ENCODE results near the gene COL4A6. TPM values are rescaled to one million over a fixed set of nuclear protein-coding genes. Genes with fewer than 3 reads are reported as not detected.

Gene COL4A6
- polyA plus RNA-seq, 3 donors, result not detected

GRCh38 chrX:108216919-108217571 lies 221.2 kb downstream of the COL4A6 start:
- no peak overlapping the region for H3K4me2 ChIP-seq (replicated peaks; ENCODE audit: extremely low read depth, low read length, poor library complexity, severe bottlenecking)
- no peak overlapping the region for H3K4me3 ChIP-seq (replicated peaks in 1 of 3; ENCODE audit: low read depth in 2 of 3, low read length in 3 of 3)
- H4K20me1 ChIP-seq (ENCODE audit: insufficient read depth, low read length), result no peaks in the 10 kb centered on the region
- no peak for DNase-seq
- H3K79me2 ChIP-seq (ENCODE audit: insufficient read depth, low read length), result no peaks in the 10 kb centered on the region
- H3K9me3 ChIP-seq (replicated peaks in 1 of 2; ENCODE audit: control insufficient read depth in 1 of 2, insufficient read depth in 1 of 2, low read length in 2 of 2), result no peaks in the 10 kb centered on the region
- Mint-ChIP-seq H3K4me3 (no peak overlapping the region), H3K27ac (no peak overlapping the region), H3K4me1 (no peaks in the 10 kb centered on the region), H3K36me3 (no peaks in the 10 kb centered on the region), H3K27me3 (ENCODE audit: low read depth in 3 of 3) (peaks cover 0 to 12% (median 0%) of the 10 kb centered on the region in 3 donors), H3K9me3 (no peaks in the 10 kb centered on the region)
- H3K4me1 ChIP-seq (ENCODE audit: control insufficient read depth in 1 of 2, insufficient read depth in 2 of 2, low read length in 2 of 2), result no peaks in the 10 kb centered on the region
- H2AFZ ChIP-seq (ENCODE audit: insufficient read depth, low read depth, low read length, poor library complexity, severe bottlenecking), result no peak overlapping the region
- intact Hi-C loops (cut with micrococcal nuclease), result no loop called here
- WGBS (ENCODE audit: insufficient coverage), result no CpG with 5 or more reads among the region's 3 CpGs
- no peak for TF ChIP-seq CTCF (IDR thresholded peaks at IDR 0.05)
- peaks cover 0 to 3% of the 10 kb centered on the region in 2 donors for H3K27me3 ChIP-seq (ENCODE audit: control insufficient read depth in 2 of 2, insufficient read depth in 2 of 2, low read length in 2 of 2)
- no peak overlapping the region for H3K9ac ChIP-seq (ENCODE audit: insufficient read depth, low read length, poor library complexity, severe bottlenecking)
- H3K36me3 ChIP-seq (replicated peaks in 1 of 2; ENCODE audit: control insufficient read depth in 1 of 2, insufficient read depth in 2 of 2, low read length in 2 of 2), result no peaks in the 10 kb centered on the region
- no peak overlapping the region for H3K27ac ChIP-seq (ENCODE audit: low read depth in 1 of 2, low read length in 2 of 2)

- Mint-ChIP-seq H3K27me3 (ENCODE audit: low read depth in 3 of 3) (peaks cover 0 to 12% (median 0%) of the 10 kb centered on the region in 3 donors), H3K4me3 (no peak overlapping the region), H3K9me3 (no peaks in the 10 kb centered on the region), H3K36me3 (no peaks in the 10 kb centered on the region), H3K27ac (no peak overlapping the region), H3K4me1 (no peaks in the 10 kb centered on the region)
- Histone ChIP-seq H3K4me3 (replicated peaks in 1 of 3; ENCODE audit: low read depth in 2 of 3, low read length in 3 of 3) (no peak overlapping the region), H3K27me3 (ENCODE audit: control insufficient read depth in 2 of 2, insufficient read depth in 2 of 2, low read length in 2 of 2) (peaks cover 0 to 5% of the 10 kb centered on the region in 2 donors), H4K20me1 (ENCODE audit: insufficient read depth, low read length) (no peaks in the 10 kb centered on the region), H3K27ac (ENCODE audit: low read depth in 1 of 2, low read length in 2 of 2) (no peak overlapping the region), H3K9ac (ENCODE audit: insufficient read depth, low read length, poor library complexity, severe bottlenecking) (no peak overlapping the region), H2AFZ (ENCODE audit: insufficient read depth, low read depth, low read length, poor library complexity, severe bottlenecking) (no peak overlapping the region), H3K4me1 (ENCODE audit: control insufficient read depth in 1 of 2, insufficient read depth in 2 of 2, low read length in 2 of 2) (no peaks in the 10 kb centered on the region), H3K36me3 (replicated peaks in 1 of 2; ENCODE audit: control insufficient read depth in 1 of 2, insufficient read depth in 2 of 2, low read length in 2 of 2) (no peaks in the 10 kb centered on the region), H3K79me2 (ENCODE audit: insufficient read depth, low read length) (no peaks in the 10 kb centered on the region), H3K9me3 (replicated peaks in 1 of 2; ENCODE audit: control insufficient read depth in 1 of 2, insufficient read depth in 1 of 2, low read length in 2 of 2) (no peaks in the 10 kb centered on the region), H3K4me2 (replicated peaks; ENCODE audit: extremely low read depth, low read length, poor library complexity, severe bottlenecking) (no peak overlapping the region)
- no peak for DNase-seq
- no CpG with 5 or more reads among the region's 1 CpG for WGBS (ENCODE audit: insufficient coverage)
- intact Hi-C loops (cut with micrococcal nuclease), result no loop called here
- no peak for TF ChIP-seq CTCF (IDR thresholded peaks at IDR 0.05)
These were observed 221.8 kb downstream of the COL4A6 start for GRCh38 chrX:108216405-108216804.

All from CD14-positive monocyte (primary cell).